HG02571 (cell line): Measurements from ENCODE around the gene HAT1.

Experiments used
- ATAC-seq: cut with Tn5 transposase; IDR thresholded peaks from one replicate; pipeline ENCODE4 v1.9.1; 2021; ENCODE audit warnings: mild to moderate bottlenecking, moderate library complexity; ENCODE audit not compliant: unreplicated experiment

Gene HAT1

DNA sequence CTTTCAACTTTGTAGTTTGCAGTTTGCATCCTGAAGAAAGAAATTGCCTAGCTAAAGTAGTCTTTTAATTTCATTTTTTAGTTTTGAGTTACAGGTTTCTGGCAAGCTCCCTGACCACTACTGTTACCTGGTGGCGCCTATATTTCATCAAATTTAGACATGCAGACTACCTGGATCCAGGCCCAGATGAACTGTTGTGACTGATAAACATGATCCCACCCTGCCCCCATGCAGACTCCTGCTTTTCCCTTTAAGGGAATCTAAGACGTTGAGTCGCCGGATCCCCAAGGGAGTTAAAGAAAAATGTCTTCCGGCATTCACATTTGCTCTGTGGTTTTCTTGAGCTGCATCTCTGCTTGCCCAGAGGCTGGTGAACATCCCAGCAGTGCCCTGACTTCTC, 99.7 kb downstream of the HAT1 start:
- ATAC-seq = no peak

DNA sequence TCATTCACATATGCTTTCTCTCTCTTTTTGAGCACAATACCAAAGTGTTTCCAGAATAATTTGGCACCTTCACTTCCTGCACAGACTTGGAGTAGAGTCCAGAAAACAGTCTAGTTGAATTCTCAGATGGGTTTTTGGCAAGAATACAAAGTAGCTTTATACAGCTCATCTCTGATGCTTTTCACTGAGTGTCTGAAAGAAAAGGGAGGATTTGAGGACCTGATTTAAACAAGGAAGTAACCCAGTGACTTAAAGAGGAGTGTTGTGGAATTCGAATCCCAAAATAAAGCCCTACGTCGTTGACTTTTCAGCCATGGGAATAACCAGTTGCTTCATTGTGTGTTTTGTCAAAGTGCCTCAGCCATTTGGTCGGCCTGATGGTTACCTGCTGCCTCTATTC, 109.3 kb downstream of the HAT1 start:
- no peak for ATAC-seq
